ENCODE data around the gene PKLR.

DNA sequence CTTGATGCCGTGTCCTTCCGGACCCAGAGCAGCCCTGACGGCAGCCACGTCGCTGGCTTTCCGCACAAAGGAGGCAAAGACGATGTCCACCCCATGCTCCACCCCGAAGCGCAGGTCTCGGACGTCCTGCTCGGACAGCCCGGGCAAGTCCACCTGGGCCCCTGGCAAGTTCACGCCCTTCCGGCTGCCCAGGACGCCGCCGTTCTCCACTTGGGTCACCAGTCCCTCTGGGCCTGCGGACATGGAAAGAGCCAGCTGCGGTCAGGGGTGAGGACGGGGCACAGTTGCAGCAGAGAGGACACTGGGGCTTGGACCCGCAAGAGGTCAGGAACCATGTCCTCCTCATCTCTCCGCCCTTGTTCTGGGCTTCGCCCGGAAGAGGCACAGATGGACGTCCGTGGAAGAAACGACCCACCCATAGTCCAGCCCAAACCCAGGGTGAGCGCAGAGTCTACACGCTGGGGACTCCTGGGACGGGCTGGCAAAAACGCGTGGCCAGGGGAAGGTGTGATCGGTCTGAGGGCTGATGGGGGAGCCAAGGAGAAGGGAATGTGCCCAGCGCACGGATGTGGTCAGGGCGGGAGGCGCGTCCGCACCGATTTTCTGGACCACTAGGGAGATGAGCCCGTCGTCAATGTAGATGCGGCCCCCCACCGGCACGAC, 6.6 kb downstream of the PKLR start:
- TF ChIP-seq, protein P1, sequence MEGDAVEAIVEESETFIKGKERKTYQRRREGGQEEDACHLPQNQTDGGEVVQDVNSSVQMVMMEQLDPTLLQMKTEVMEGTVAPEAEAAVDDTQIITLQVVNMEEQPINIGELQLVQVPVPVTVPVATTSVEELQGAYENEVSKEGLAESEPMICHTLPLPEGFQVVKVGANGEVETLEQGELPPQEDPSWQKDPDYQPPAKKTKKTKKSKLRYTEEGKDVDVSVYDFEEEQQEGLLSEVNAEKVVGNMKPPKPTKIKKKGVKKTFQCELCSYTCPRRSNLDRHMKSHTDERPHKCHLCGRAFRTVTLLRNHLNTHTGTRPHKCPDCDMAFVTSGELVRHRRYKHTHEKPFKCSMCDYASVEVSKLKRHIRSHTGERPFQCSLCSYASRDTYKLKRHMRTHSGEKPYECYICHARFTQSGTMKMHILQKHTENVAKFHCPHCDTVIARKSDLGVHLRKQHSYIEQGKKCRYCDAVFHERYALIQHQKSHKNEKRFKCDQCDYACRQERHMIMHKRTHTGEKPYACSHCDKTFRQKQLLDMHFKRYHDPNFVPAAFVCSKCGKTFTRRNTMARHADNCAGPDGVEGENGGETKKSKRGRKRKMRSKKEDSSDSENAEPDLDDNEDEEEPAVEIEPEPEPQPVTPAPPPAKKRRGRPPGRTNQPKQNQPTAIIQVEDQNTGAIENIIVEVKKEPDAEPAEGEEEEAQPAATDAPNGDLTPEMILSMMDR (IDR thresholded peaks at IDR 0.05) = no peak
- no peak for TF ChIP-seq POLR2A (IDR thresholded peaks at IDR 0.05)
